ENCODE results near the gene BCAT1.

GRCh38 chr12:24854017-24854416, 94.9 kb downstream of the BCAT1 start:
- no peak for TF ChIP-seq POLR2A (IDR thresholded peaks at IDR 0.05)
- no peak for TF ChIP-seq CTCF (IDR thresholded peaks at IDR 0.05)
- TF ChIP-seq POLR2AphosphoS5 (IDR thresholded peaks at IDR 0.05): no peak

Data from transverse colon (tissue), 4 donors.